ENCODE measurements around the gene DGKB.

DGKB gene

DNA sequence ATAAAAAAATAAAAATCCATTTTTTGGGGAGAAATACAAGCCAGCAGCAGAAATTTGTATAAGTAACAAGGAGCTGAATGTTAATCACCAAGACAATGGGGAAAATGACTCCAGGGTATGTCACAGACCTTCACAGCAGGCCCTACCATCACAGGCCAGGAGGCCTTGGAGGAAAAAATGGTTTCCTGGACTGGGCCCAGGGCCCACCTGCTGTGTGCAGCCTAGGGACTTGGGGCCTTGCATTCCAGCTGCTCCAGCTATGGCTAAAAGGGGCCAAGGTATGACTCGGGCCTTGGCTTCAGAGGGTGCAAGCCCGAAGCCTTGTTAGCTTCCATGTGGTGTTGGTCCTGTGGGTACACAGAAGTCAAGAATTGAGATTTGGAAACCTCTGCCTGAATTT is 126.3 kb downstream of the DGKB start:
- no peak overlapping the region for H3K4me3 ChIP-seq (ENCODE audit: low read depth, low read length)
- TF ChIP-seq, protein P1, sequence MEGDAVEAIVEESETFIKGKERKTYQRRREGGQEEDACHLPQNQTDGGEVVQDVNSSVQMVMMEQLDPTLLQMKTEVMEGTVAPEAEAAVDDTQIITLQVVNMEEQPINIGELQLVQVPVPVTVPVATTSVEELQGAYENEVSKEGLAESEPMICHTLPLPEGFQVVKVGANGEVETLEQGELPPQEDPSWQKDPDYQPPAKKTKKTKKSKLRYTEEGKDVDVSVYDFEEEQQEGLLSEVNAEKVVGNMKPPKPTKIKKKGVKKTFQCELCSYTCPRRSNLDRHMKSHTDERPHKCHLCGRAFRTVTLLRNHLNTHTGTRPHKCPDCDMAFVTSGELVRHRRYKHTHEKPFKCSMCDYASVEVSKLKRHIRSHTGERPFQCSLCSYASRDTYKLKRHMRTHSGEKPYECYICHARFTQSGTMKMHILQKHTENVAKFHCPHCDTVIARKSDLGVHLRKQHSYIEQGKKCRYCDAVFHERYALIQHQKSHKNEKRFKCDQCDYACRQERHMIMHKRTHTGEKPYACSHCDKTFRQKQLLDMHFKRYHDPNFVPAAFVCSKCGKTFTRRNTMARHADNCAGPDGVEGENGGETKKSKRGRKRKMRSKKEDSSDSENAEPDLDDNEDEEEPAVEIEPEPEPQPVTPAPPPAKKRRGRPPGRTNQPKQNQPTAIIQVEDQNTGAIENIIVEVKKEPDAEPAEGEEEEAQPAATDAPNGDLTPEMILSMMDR (IDR thresholded peaks at IDR 0.05; ENCODE audit: low read depth, low read length): no peak
- no peaks in the 10 kb centered on the region for H3K4me1 ChIP-seq
- no peaks in the 10 kb centered on the region for H3K36me3 ChIP-seq
- no peaks in the 10 kb centered on the region for H3K27me3 ChIP-seq
- DNase-seq: no peak
- peaks cover 3% of the 10 kb centered on the region; the same call in 1 of the 2 replicates for H3K9me3 ChIP-seq

DNA sequence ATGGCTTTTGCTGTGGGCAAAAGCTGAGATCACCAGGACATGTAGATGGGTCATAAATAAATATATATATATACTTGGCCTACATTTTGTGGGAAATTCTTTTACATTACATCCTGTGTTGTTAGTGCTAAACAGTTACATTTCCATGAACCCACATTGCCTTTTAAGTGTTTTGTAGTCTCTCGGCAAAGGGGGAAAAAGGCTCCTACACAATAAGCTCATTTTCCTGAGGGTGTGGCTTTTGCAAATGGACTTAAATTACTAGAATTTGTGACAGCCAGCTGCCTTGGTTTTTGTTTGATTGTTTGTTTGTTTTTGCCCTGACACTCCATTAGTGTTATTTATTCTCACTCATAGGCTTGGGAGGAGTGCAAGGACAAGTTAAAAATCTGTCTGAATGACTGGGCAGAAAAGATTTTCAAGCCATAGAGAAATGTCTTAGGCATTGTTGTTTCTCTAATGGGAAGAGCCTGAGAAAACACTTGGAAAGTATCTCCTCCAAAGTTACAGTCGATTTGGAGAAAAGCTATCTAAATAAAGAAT is 128.8 kb downstream of the DGKB start:
- Histone ChIP-seq H3K4me3 (ENCODE audit: low read depth, low read length) (no peak overlapping the region), H3K27me3 (no peaks in the 10 kb centered on the region), H3K4me1 (no peaks in the 10 kb centered on the region; the same call in 1 of the 2 replicates), H3K36me3 (no peaks in the 10 kb centered on the region), H3K9me3 (peaks cover 3% of the 10 kb centered on the region; the same call in 1 of the 2 replicates)
- TF ChIP-seq, protein P1 (IDR thresholded peaks at IDR 0.05; ENCODE audit: low read depth, low read length): no peak
- no peak for DNase-seq

DNA sequence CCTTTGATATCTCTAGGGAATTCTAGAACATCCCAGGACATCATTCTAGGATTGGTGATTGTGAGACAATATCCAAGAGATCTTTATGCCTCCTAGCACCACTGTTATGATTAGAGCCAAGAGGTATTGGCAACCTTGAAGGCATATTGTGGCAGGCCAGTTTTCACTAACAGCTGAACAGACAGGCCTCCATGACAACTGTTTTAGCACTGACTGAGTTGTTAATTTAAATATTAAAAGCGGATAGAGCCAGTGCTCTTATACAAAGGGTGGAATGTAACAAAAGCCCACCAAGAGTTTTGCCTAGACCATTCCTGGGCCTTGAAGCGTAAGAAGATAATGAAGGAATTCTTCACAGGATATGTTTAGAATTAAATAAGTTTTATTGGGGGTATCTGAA is 131.9 kb downstream of the DGKB start:
- no peak for DNase-seq
- Histone ChIP-seq H3K36me3 (no peaks in the 10 kb centered on the region), H3K27me3 (no peaks in the 10 kb centered on the region), H3K4me1 (no peaks in the 10 kb centered on the region; the same call in 1 of the 2 replicates), H3K4me3 (ENCODE audit: low read depth, low read length) (no peak overlapping the region), H3K9me3 (no peaks in the 10 kb centered on the region)
- TF ChIP-seq, protein P1 (IDR thresholded peaks at IDR 0.05; ENCODE audit: low read depth, low read length): no peak

DNA sequence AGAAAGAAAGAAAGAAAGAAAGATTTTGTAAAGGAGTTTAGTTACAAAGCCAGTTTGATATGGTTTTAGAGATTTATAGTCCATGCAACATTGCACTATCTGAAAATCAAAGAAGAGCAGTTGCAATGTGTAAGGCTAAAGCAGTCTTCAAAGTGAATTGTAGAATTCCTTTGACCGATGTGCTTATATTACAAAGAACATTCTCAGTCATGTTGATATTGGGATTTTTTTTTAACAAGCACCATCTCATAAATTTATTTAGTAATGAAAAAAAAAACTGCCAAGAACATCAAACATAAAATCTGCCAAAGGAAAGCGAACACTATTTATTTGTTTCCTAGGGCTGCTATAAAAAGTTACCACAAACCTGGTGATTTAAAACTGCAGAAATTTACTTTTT is 133.3 kb downstream of the DGKB start:
- TF ChIP-seq, protein P1 (IDR thresholded peaks at IDR 0.05; ENCODE audit: low read depth, low read length): no peak
- Histone ChIP-seq H3K36me3 (no peaks in the 10 kb centered on the region), H3K27me3 (no peaks in the 10 kb centered on the region), H3K4me3 (ENCODE audit: low read depth, low read length) (no peak overlapping the region), H3K9me3 (no peaks in the 10 kb centered on the region), H3K4me1 (peaks cover 2% of the 10 kb centered on the region; the same call in 1 of the 2 replicates)
- DNase-seq: no peak

DNA sequence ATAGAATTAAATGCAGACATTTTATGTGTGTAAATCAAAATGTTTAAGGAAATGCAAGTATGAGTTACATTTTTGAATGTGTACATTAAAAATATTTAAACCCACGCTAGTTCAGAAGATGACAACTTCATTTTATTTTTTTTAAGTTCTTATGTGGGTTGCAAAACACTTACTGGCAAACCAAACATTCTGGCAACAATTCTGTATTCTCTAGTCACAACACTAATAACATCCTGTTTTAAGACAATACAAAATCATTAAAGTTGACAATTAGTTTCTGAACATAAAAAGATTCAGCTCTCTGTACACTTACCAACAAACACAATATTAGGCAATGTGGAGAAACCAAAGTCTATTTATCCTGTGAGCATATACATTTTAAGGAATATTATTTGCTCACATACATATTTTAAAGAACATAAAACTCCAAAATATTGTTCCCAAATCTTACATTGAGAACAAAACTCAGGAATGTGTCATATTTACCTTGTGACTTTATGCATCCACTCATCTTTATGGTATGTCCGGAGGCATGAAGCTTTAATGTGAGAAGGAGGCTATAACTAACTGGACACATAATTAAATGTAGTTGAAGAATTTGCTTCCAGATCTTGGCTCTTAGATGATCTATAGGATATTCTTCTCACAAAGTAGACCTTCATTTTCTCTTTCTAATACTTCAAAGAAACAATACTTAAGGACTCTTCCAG is 134.7 kb downstream of the DGKB start:
- peaks cover 3% of the 10 kb centered on the region; the same call in 1 of the 2 replicates for H3K4me1 ChIP-seq
- TF ChIP-seq, protein P1 (IDR thresholded peaks at IDR 0.05; ENCODE audit: low read depth, low read length): no peak
- DNase-seq: no peak
- no peak overlapping the region for H3K4me3 ChIP-seq (ENCODE audit: low read depth, low read length)
- no peaks in the 10 kb centered on the region for H3K36me3 ChIP-seq
- no peaks in the 10 kb centered on the region for H3K9me3 ChIP-seq
- H3K27me3 ChIP-seq: no peaks in the 10 kb centered on the region

DNA sequence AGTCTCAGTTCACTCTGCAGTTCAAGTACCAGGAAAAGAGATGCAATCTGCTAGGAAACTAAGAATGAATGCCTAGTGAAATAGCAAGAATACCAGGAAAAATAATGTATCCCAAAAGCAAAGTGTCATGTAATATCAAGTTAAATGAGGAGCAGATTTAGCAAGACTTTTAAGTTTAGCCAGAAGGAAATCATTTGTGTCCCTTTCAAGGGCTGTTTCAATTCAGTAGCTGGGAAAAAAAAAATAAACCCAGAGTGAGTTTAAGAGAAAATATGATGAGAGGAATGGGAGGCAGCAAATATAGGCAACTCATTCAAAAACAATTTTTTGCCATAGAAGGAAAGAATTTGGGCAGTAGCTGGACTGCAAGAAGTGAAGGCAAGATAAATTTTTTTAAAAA is 135.8 kb downstream of the DGKB start:
- H3K36me3 ChIP-seq: no peaks in the 10 kb centered on the region
- TF ChIP-seq, protein P1 (IDR thresholded peaks at IDR 0.05; ENCODE audit: low read depth, low read length): no peak
- H3K4me1 ChIP-seq: peaks cover 14% of the 10 kb centered on the region
- DNase-seq: no peak
- no peak overlapping the region for H3K4me3 ChIP-seq (ENCODE audit: low read depth, low read length)
- no peaks in the 10 kb centered on the region for H3K9me3 ChIP-seq
- H3K27me3 ChIP-seq: no peaks in the 10 kb centered on the region
